SK-N-SH treated with all-trans-retinoic acid at 6 μM for 48 hours (cell line): ENCODE data around the gene SIRPA.

Experiments used
- ATAC-seq: fragments of 200-7000 bp; cut with Tn5 transposase; 3 replicates; pipeline ENCODE4 v1.9.1; 2020; ENCODE audit warnings: mild to moderate bottlenecking, moderate library complexity
- ARNTL ChIP-seq: fragments of 450-650 bp; formaldehyde crosslinking; IDR thresholded peaks from 2 replicates; pipeline ENCODE4 v1.5.0; 2020; ENCODE audit warnings: low read depth, mild to moderate bottlenecking, moderate library complexity, borderline replicate concordance
- BACH2 ChIP-seq: fragments of 250-450 bp; sonication (Bioruptor Pico); IDR thresholded peaks from 2 replicates; pipeline ENCODE4 v1.9.0; 2021; ENCODE audit warnings: mild to moderate bottlenecking, borderline replicate concordance
- CREB5 ChIP-seq: fragments of 250-450 bp; sonication (Bioruptor Pico); IDR thresholded peaks from 2 replicates; pipeline ENCODE4 v1.5.1; 2020; ENCODE audit warnings: low read depth, mild to moderate bottlenecking, moderate library complexity
- CSDC2 ChIP-seq: fragments of 250-450 bp; sonication (Bioruptor Pico); IDR thresholded peaks from 2 replicates; pipeline ENCODE4 v1.5.0; 2020; ENCODE audit warnings: mild to moderate bottlenecking, moderate library complexity
- CSRNP3 ChIP-seq: fragments of 250-450 bp; sonication (Bioruptor Pico); IDR thresholded peaks from 2 replicates; pipeline ENCODE4 v1.5.1; 2021; ENCODE audit warnings: mild to moderate bottlenecking, moderate library complexity
- ESRRG ChIP-seq: fragments of 250-450 bp; sonication (Bioruptor Pico); IDR thresholded peaks from 2 replicates; pipeline ENCODE4 v1.6.1; 2021; ENCODE audit warnings: mild to moderate bottlenecking
- GLIS3 ChIP-seq: fragments of 250-450 bp; sonication (Bioruptor Pico); IDR thresholded peaks from 2 replicates; pipeline ENCODE4 v1.5.0; 2020; ENCODE audit warnings: mild to moderate bottlenecking, moderate library complexity
- ISL1 ChIP-seq: fragments of 250-450 bp; sonication (Bioruptor Pico); IDR thresholded peaks from 2 replicates; pipeline ENCODE4 v2.1.2; 2022; ENCODE audit warnings: mild to moderate bottlenecking, moderate library complexity
- OSR1 ChIP-seq: fragments of 250-450 bp; sonication (Bioruptor Pico); IDR thresholded peaks from 2 replicates; pipeline ENCODE4 v1.8.0; 2022; ENCODE audit warnings: moderate library complexity, mild to moderate bottlenecking, inconsistent platforms
- PATZ1 ChIP-seq: fragments of 250-450 bp; sonication (Bioruptor Pico); IDR thresholded peaks from 2 replicates; pipeline ENCODE4 v1.8.0; 2020; ENCODE audit warnings: mild to moderate bottlenecking, moderate library complexity, borderline replicate concordance
- POU6F1 ChIP-seq: fragments of 250-450 bp; sonication (Bioruptor Pico); IDR thresholded peaks from 2 replicates; pipeline ENCODE4 v1.8.0; 2021; ENCODE audit warnings: low read depth, mild to moderate bottlenecking, moderate library complexity, borderline replicate concordance
- PPARA ChIP-seq: fragments of 250-450 bp; sonication (Bioruptor Pico); IDR thresholded peaks from 2 replicates; pipeline ENCODE4 v1.5.0; 2020; ENCODE audit warnings: mild to moderate bottlenecking, borderline replicate concordance
- RARB ChIP-seq: fragments of 250-450 bp; sonication (Bioruptor Pico); IDR thresholded peaks from 2 replicates; pipeline ENCODE4 v1.8.0; 2021; ENCODE audit warnings: mild to moderate bottlenecking, moderate library complexity
- TCF4 ChIP-seq: fragments of 250-450 bp; sonication (Bioruptor Pico); IDR thresholded peaks from 2 replicates; pipeline ENCODE4 v1.8.0; 2021; ENCODE audit warnings: mild to moderate bottlenecking, moderate library complexity, borderline replicate concordance
- TOX ChIP-seq: fragments of 250-450 bp; sonication (Bioruptor Pico); IDR thresholded peaks from 2 replicates; pipeline ENCODE4 v1.8.0; 2021; ENCODE audit warnings: mild to moderate bottlenecking, moderate library complexity, borderline replicate concordance
- TSHZ2 ChIP-seq: fragments of 250-450 bp; sonication (Bioruptor Pico); IDR thresholded peaks from 2 replicates; pipeline ENCODE4 v1.5.0; 2020; ENCODE audit warnings: mild to moderate bottlenecking, moderate library complexity
- ZC3H10 ChIP-seq: fragments of 250-450 bp; sonication (Bioruptor Pico); IDR thresholded peaks from 2 replicates; pipeline ENCODE4 v1.5.1; 2021; ENCODE audit warnings: mild to moderate bottlenecking, moderate library complexity
- ZFP3 ChIP-seq: fragments of 250-450 bp; sonication (Bioruptor Pico); IDR thresholded peaks from 2 replicates; pipeline ENCODE4 v1.5.0; 2020; ENCODE audit warnings: mild to moderate bottlenecking, moderate library complexity
- ZNF565 ChIP-seq: fragments of 450-650 bp; formaldehyde crosslinking; conservative IDR thresholded peaks from 2 replicates; pipeline ENCODE4 v1.5.0; 2020; ENCODE audit warnings: low read depth, mild to moderate bottlenecking, moderate library complexity
- ZNF70 ChIP-seq: fragments of 450-650 bp; formaldehyde crosslinking; IDR thresholded peaks from 2 replicates; pipeline ENCODE4 v1.5.0; 2020; ENCODE audit warnings: mild to moderate bottlenecking, moderate library complexity

SIRPA gene

GRCh38 chr20:1902188-1902587 lies 7.0 kb downstream of the SIRPA start:
- TF ChIP-seq OSR1 (CRISPR knock-in tag): no peak
- no peak for TF ChIP-seq GLIS3
- no peak for TF ChIP-seq TCF4 (CRISPR knock-in tag)
- TF ChIP-seq ZFP3 (CRISPR knock-in tag): no peak
- TF ChIP-seq, all 23 proteins: peak for 0
- no peak for ATAC-seq

- ATAC-seq: no peak
- TF ChIP-seq POU6F1 (CRISPR knock-in tag): no peak
- TF ChIP-seq PATZ1 (CRISPR knock-in tag): no peak
- TF ChIP-seq ESRRG (CRISPR knock-in tag): no peak
- no peak for TF ChIP-seq OSR1 (CRISPR knock-in tag)
- no peak for TF ChIP-seq RARB (CRISPR knock-in tag)
- TF ChIP-seq ZNF565 (CRISPR knock-in tag): no peak
- no peak for TF ChIP-seq CSDC2
- TF ChIP-seq CSRNP3 (CRISPR knock-in tag): no peak
- no peak for TF ChIP-seq ZC3H10 (CRISPR knock-in tag)
- TF ChIP-seq PPARA (CRISPR knock-in tag): no peak
- no peak for TF ChIP-seq TSHZ2 (CRISPR knock-in tag)
- no peak for TF ChIP-seq ISL1 (CRISPR knock-in tag)
- TF ChIP-seq BACH2 (CRISPR knock-in tag): no peak
- no peak for TF ChIP-seq GLIS3
- no peak for TF ChIP-seq TOX (CRISPR knock-in tag)
- TF ChIP-seq ZNF70: no peak
- no peak for TF ChIP-seq CREB5 (CRISPR knock-in tag)
- TF ChIP-seq ARNTL: no peak
These were observed 8.9 kb downstream of the SIRPA start for GRCh38 chr20:1904135-1904534.

GRCh38 chr20:1905009-1905408 lies 9.8 kb downstream of the SIRPA start:
- ATAC-seq: no peak
- TF ChIP-seq OSR1 (CRISPR knock-in tag): no peak
- no peak for TF ChIP-seq PPARA (CRISPR knock-in tag)
- no peak for TF ChIP-seq CSRNP3 (CRISPR knock-in tag)
- no peak for TF ChIP-seq PATZ1 (CRISPR knock-in tag)
